Activated T-helper 1 cell treated with anti-CD3 and anti-CD28 coated beads, Interleukin-12 subunit alpha, Interleukin-12 subunit beta, Interleukin-2, Interleukin-4 antibody, amounts not matched to agents 30 ng/mL and 10 ng/mL and 1 ng/mL, durations not matched to agents 14 hours and 24 hours and 36 hours (primary cell): ENCODE data around the gene ZNF420. TPM values are rescaled to one million over a fixed set of nuclear protein-coding genes. Genes with fewer than 3 reads are reported as not detected.
"Not testable (repeated sequence)": the region's sequence is repeated elsewhere in the genome, so short reads cannot be mapped to it uniquely, and the experiment has no call there.

Source experiments
- DNase-seq: peaks from one replicate; pipeline ENCODE4 v3.0.0; 2021; ENCODE audit warnings: low spot score
- H3K27ac Mint-ChIP-seq: one replicate; pipeline ENCODE4 v1.8.0; 2021; ENCODE audit warnings: mild to moderate bottlenecking, mixed read lengths
- H3K27me3 Mint-ChIP-seq: one replicate; pipeline ENCODE4 v1.8.0; 2022; ENCODE audit warnings: mild to moderate bottlenecking, moderate library complexity, mixed read lengths; ENCODE audit not compliant: insufficient read depth
- H3K36me3 Mint-ChIP-seq: one replicate; pipeline ENCODE4 v1.8.0; 2021; ENCODE audit warnings: low read depth, mixed read lengths
- H3K4me1 Mint-ChIP-seq: one replicate; pipeline ENCODE4 v1.8.0; 2021; ENCODE audit warnings: low read depth, mixed read lengths
- H3K4me3 Mint-ChIP-seq: one replicate; pipeline ENCODE4 v1.8.0; 2021; ENCODE audit warnings: mild to moderate bottlenecking, moderate library complexity, mixed read lengths
- H3K9me3 Mint-ChIP-seq: one replicate; pipeline ENCODE4 v1.8.0; 2021; ENCODE audit warnings: mixed read lengths
- intact Hi-C: fragments of 100-400 bp; cut with micrococcal nuclease; formaldehyde crosslinking; loops from one replicate; pipeline ENCODE4 v1.15.1; 2024
- total RNA-seq: library from RNA; stranded (reverse); gene quantifications from 2 replicates; pipeline ENCODE4 v1.2.3, GENCODE V29; 2022

The ZNF420 gene
- 5.9 and 9.1 TPM in 2 replicates for total RNA-seq

- H3K4me1 Mint-ChIP-seq = peaks cover 21% of the 10 kb centered on the region
- H3K27ac Mint-ChIP-seq = peak within 1 kb of the TSS; percentile 90
- H3K27me3 Mint-ChIP-seq = no peaks in the 10 kb centered on the region
- intact Hi-C loops = loop anchor here (1.0 to 10.0 kb wide), 19 partner anchors 94 to 951 kb away; partner anchors contain the start of genes ZFP30, ZNF146, ZNF260 and ZNF345
- H3K36me3 Mint-ChIP-seq = peaks cover 27% of the 10 kb centered on the region
- peaks cover 40% of the 10 kb centered on the region for H3K9me3 Mint-ChIP-seq
- H3K4me3 Mint-ChIP-seq = peak within 1 kb of the TSS; percentile 93
- peak; percentile 85 for DNase-seq
These were observed at the start of gene ZNF420 for GRCh38 chr19:37077934-37078716. TSS of gene ZNF420 (plus strand) at chr19:37078433. CDS start at chr19:37089119, 10,686 bp downstream.

GRCh38 chr19:37045140-37045539, 33.1 kb upstream of the ZNF420 start:
- Mint-ChIP-seq H3K4me1 (no peaks in the 10 kb centered on the region), H3K27me3 (no peaks in the 10 kb centered on the region), H3K27ac (no peak overlapping the region), H3K9me3 (peaks cover 49% of the 10 kb centered on the region), H3K36me3 (no peaks in the 10 kb centered on the region), H3K4me3 (no peak overlapping the region)
- intact Hi-C loops = no loop called here
- no peak for DNase-seq

- no peak overlapping the region for H3K4me3 Mint-ChIP-seq
- H3K36me3 Mint-ChIP-seq = peaks cover 3% of the 10 kb centered on the region
- no peak overlapping the region for H3K27ac Mint-ChIP-seq
- intact Hi-C loops = no loop called here
- no peaks in the 10 kb centered on the region for H3K4me1 Mint-ChIP-seq
- no peak for DNase-seq
- peaks cover 59% of the 10 kb centered on the region for H3K9me3 Mint-ChIP-seq
- H3K27me3 Mint-ChIP-seq = no peaks in the 10 kb centered on the region
These were observed 22.9 kb upstream of the ZNF420 start for GRCh38 chr19:37055330-37055729.

GRCh38 chr19:37056776-37057175, 21.5 kb upstream of the ZNF420 start:
- Mint-ChIP-seq H3K4me3 (no peak overlapping the region), H3K4me1 (no peaks in the 10 kb centered on the region), H3K27ac (no peak overlapping the region), H3K36me3 (peaks cover 3% of the 10 kb centered on the region), H3K27me3 (no peaks in the 10 kb centered on the region), H3K9me3 (peaks cover 62% of the 10 kb centered on the region)
- no peak for DNase-seq
- intact Hi-C loops = no loop called here

GRCh38 chr19:37059142-37059541, 19.1 kb upstream of the ZNF420 start:
- H3K9me3 Mint-ChIP-seq = peaks cover 70% of the 10 kb centered on the region
- intact Hi-C loops = no loop called here

GRCh38 chr19:37064886-37065285, 13.3 kb upstream of the ZNF420 start:
- DNase-seq, H3K36me3 Mint-ChIP-seq, H3K4me3 Mint-ChIP-seq, H3K27ac Mint-ChIP-seq, H3K4me1 Mint-ChIP-seq, H3K27me3 Mint-ChIP-seq, intact Hi-C loops: not testable (repeated sequence)
- H3K9me3 Mint-ChIP-seq = peaks cover 70% of the 10 kb centered on the region

More at GRCh38 chr19:37059142-37059541, 19.1 kb upstream of the ZNF420 start:
- H3K36me3 Mint-ChIP-seq = peaks cover 3% of the 10 kb centered on the region
- H3K4me3 Mint-ChIP-seq = no peak overlapping the region
- H3K4me1 Mint-ChIP-seq = no peaks in the 10 kb centered on the region
- no peaks in the 10 kb centered on the region for H3K27me3 Mint-ChIP-seq
- DNase-seq = no peak
- no peak overlapping the region for H3K27ac Mint-ChIP-seq

- Mint-ChIP-seq H3K4me3 (no peak overlapping the region), H3K4me1 (peaks cover 16% of the 10 kb centered on the region), H3K27ac (no peak overlapping the region), H3K36me3 (peaks cover 10% of the 10 kb centered on the region), H3K27me3 (no peaks in the 10 kb centered on the region), H3K9me3 (peaks cover 42% of the 10 kb centered on the region)
- intact Hi-C loops = loop anchor here (10.0 kb wide), 1 partner anchor 859 kb away; the partner anchor contains the start of genes ZNF146 and ZNF565
- no peak for DNase-seq
These were observed 4.1 kb upstream of the ZNF420 start for GRCh38 chr19:37074111-37074510.

- DNase-seq = no peak
- Mint-ChIP-seq H3K27ac (no peak overlapping the region), H3K9me3 (peaks cover 36% of the 10 kb centered on the region), H3K27me3 (no peaks in the 10 kb centered on the region), H3K4me1 (peaks cover 21% of the 10 kb centered on the region), H3K4me3 (no peak overlapping the region), H3K36me3 (peaks cover 12% of the 10 kb centered on the region)
- intact Hi-C loops = loop anchor here (5.0 to 10.0 kb wide), 4 partner anchors 238 to 948 kb away; partner anchors contain the start of genes ZNF146, ZNF461, ZNF565 and ZNF790
These were observed 3.3 kb upstream of the ZNF420 start for GRCh38 chr19:37074819-37075362.

- intact Hi-C loops = loop anchor here (5.0 to 10.0 kb wide), 4 partner anchors 239 to 949 kb away; partner anchors contain the start of genes ZNF146, ZNF461, ZNF565 and ZNF790
- H3K27me3 Mint-ChIP-seq, DNase-seq, H3K27ac Mint-ChIP-seq: not testable (repeated sequence)
- Mint-ChIP-seq H3K4me1 (peaks cover 21% of the 10 kb centered on the region), H3K4me3 (peak overlapping the region; percentile 67), H3K9me3 (peaks cover 33% of the 10 kb centered on the region), H3K36me3 (peaks cover 20% of the 10 kb centered on the region)
These were observed 1.7 kb upstream of the ZNF420 start for GRCh38 chr19:37076524-37076923.

GRCh38 chr19:37077501-37077933, 716 bp upstream of the ZNF420 start:
- no peaks in the 10 kb centered on the region for H3K27me3 Mint-ChIP-seq
- intact Hi-C loops = loop anchor here (5.0 to 10.0 kb wide), 4 partner anchors 240 to 950 kb away; partner anchors contain the start of genes ZNF146, ZNF461, ZNF565 and ZNF790
- H3K36me3 Mint-ChIP-seq = peaks cover 26% of the 10 kb centered on the region
- H3K9me3 Mint-ChIP-seq = peaks cover 35% of the 10 kb centered on the region
- peak overlapping the region; percentile 90 for H3K27ac Mint-ChIP-seq
- H3K4me1 Mint-ChIP-seq = peaks cover 21% of the 10 kb centered on the region
- H3K4me3 Mint-ChIP-seq = peak overlapping the region; percentile 93
- DNase-seq = no peak

- peak overlapping the region; percentile 93 for H3K4me3 Mint-ChIP-seq
- no peaks in the 10 kb centered on the region for H3K27me3 Mint-ChIP-seq
- peaks cover 44% of the 10 kb centered on the region for H3K9me3 Mint-ChIP-seq
- peaks cover 27% of the 10 kb centered on the region for H3K36me3 Mint-ChIP-seq
- intact Hi-C loops = loop anchor here (1.0 to 10.0 kb wide), 19 partner anchors 94 to 951 kb away; partner anchors contain the start of genes ZFP30, ZNF146, ZNF260 and ZNF345
- DNase-seq = no peak
- peaks cover 21% of the 10 kb centered on the region for H3K4me1 Mint-ChIP-seq
- peak overlapping the region; percentile 90 for H3K27ac Mint-ChIP-seq
These were observed 442 bp downstream of the ZNF420 start for GRCh38 chr19:37078717-37079032.

- Mint-ChIP-seq H3K4me1 (peaks cover 21% of the 10 kb centered on the region), H3K36me3 (peaks cover 27% of the 10 kb centered on the region), H3K27me3 (no peaks in the 10 kb centered on the region), H3K9me3 (peaks cover 46% of the 10 kb centered on the region), H3K4me3 (peak overlapping the region; percentile 93), H3K27ac (peak overlapping the region; percentile 90)
- no peak for DNase-seq
- intact Hi-C loops = loop anchor here (2.0 to 10.0 kb wide), 7 partner anchors 132 to 952 kb away; partner anchors contain the start of genes ZFP30, ZNF146, ZNF461 and ZNF565
These were observed 1.0 kb downstream of the ZNF420 start for GRCh38 chr19:37079238-37079637.

GRCh38 chr19:37082307-37082706, 4.1 kb downstream of the ZNF420 start:
- intact Hi-C loops = no loop called here
- no peaks in the 10 kb centered on the region for H3K27me3 Mint-ChIP-seq
- H3K4me3 Mint-ChIP-seq = no peak overlapping the region
- no peak for DNase-seq
- H3K27ac Mint-ChIP-seq = no peak overlapping the region
- H3K36me3 Mint-ChIP-seq = peaks cover 28% of the 10 kb centered on the region
- H3K4me1 Mint-ChIP-seq = peaks cover 20% of the 10 kb centered on the region
- H3K9me3 Mint-ChIP-seq = peaks cover 55% of the 10 kb centered on the region
